AG09319 (cell line): ENCODE measurements around the gene TIMM44.
"Not testable (repeated sequence)": the region's sequence is repeated elsewhere in the genome, so short reads cannot be mapped to it uniquely, and the experiment has no call there.

Experiments used
- DNase-seq: peaks from one replicate; pipeline ENCODE4 v3.0.0-alpha.2; 2010; ENCODE audit warnings: low read depth; ENCODE audit errors: extremely low read depth
- CTCF ChIP-seq: IDR thresholded peaks from 2 replicates; pipeline ENCODE4 v1.5.1; 2011; ENCODE audit warnings: low read depth, mild to moderate bottlenecking, inconsistent platforms, low read length, moderate library complexity

The TIMM44 gene

GRCh38 chr19:7932276-7932929 is 11.1 kb downstream of the TIMM44 start:
- TF ChIP-seq CTCF, result no peak
- no peak for DNase-seq

- no peak for DNase-seq
- TF ChIP-seq CTCF, result no peak
These were observed 12.0 kb downstream of the TIMM44 start for GRCh38 chr19:7931221-7932061.

GRCh38 chr19:7930765-7931164 is 12.7 kb downstream of the TIMM44 start:
- no peak for TF ChIP-seq CTCF
- no peak for DNase-seq

- DNase-seq, result not testable (repeated sequence)
These were observed 13.4 kb downstream of the TIMM44 start for GRCh38 chr19:7930030-7930429.

GRCh38 chr19:7928741-7929701 is 14.4 kb downstream of the TIMM44 start:
- TF ChIP-seq CTCF, result peak; percentile 32
- peak; percentile 56 for DNase-seq

- no peak for TF ChIP-seq CTCF
- DNase-seq, result no peak
These were observed 15.1 kb downstream of the TIMM44 start for GRCh38 chr19:7928334-7928706.

- no peak for DNase-seq
- no peak for TF ChIP-seq CTCF
These were observed 15.7 kb downstream of the TIMM44 start for GRCh38 chr19:7927605-7928333.
